Hepatocyte (in vitro differentiated cells): ENCODE measurements around the gene CARD10.

Source experiments
- EZH2 ChIP-seq: fragments of 200-600 bp; sonication (generic); IDR thresholded peaks from 2 replicates; pipeline ENCODE4 v1.6.1; 2016; ENCODE audit warnings: antibody characterized with exemption, mild to moderate bottlenecking, borderline replicate concordance
- TF ChIP-seq, protein P1 (sequence below): fragments of 200-600 bp; sonication (generic); IDR thresholded peaks from 2 replicates; pipeline ENCODE4 v1.5.1; 2016; ENCODE audit warnings: antibody characterized with exemption, mild to moderate bottlenecking; ENCODE audit not compliant: poor library complexity

DNA sequence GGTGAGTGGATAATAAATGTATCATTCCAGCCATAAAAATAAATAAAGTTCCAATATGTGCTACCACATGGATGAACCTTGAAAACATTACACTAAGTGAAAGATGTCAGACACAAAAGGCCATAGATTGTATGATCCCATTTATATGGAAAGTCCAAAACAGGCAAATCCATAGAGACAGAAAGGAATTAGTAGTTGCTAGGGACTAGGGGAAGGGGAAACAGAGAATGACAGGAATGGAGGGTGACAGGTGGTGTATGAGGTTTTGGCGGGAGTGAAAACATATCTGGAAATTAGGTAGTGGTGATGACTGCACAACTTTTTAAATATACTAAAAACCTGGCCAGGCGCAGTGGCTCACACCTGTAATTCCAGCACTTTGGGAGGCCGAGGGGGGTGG, 15.2 kb upstream of the CARD10 start:
- TF ChIP-seq, protein P1, sequence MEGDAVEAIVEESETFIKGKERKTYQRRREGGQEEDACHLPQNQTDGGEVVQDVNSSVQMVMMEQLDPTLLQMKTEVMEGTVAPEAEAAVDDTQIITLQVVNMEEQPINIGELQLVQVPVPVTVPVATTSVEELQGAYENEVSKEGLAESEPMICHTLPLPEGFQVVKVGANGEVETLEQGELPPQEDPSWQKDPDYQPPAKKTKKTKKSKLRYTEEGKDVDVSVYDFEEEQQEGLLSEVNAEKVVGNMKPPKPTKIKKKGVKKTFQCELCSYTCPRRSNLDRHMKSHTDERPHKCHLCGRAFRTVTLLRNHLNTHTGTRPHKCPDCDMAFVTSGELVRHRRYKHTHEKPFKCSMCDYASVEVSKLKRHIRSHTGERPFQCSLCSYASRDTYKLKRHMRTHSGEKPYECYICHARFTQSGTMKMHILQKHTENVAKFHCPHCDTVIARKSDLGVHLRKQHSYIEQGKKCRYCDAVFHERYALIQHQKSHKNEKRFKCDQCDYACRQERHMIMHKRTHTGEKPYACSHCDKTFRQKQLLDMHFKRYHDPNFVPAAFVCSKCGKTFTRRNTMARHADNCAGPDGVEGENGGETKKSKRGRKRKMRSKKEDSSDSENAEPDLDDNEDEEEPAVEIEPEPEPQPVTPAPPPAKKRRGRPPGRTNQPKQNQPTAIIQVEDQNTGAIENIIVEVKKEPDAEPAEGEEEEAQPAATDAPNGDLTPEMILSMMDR: no peak
- TF ChIP-seq EZH2: no peak
